ENCODE measurements around the gene C2orf76.
"Not testable (repeated sequence)": the region's sequence is repeated elsewhere in the genome, so short reads cannot be mapped to it uniquely, and the experiment has no call there.

C2orf76 gene

DNA sequence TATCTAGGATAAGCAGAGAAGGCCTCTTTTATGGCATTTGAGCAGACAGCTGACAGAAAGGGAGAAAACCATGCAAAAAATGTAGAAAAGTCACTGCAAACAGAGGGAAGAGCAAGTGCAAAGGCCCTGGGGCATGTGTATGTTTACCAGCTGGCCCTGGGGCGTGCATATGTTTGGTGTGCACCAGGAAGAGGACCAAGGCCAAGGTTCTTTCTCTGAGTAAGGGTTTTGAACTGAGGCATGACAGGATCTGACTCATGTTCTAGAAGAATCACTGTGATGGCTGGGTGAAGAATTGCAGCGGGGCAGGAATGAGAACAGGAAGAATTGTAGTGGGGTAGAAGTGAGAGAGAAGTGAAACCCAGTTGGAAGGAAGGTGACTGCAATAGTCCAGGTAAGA, 73.4 kb downstream of the C2orf76 start:
- no peak for DNase-seq

DNA sequence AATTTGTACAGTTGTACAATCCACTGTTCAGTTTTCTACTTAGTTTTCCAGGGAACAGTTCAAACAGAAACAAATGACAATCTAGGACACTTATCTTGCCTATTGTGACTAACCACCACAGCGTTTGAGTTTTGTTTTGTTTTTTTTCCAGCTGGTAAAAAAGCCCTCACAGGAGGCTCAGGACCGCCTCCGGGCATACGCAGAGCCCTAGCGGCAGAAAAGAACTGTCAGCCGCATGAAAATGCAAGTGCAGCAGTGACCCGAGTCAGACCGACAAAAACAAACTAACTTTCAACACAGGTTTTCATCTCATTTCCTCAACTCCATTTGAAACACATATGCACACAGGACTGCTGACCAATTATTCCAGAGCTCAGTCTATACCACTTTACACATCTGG, 74.4 kb downstream of the C2orf76 start:
- no peak for DNase-seq

DNA sequence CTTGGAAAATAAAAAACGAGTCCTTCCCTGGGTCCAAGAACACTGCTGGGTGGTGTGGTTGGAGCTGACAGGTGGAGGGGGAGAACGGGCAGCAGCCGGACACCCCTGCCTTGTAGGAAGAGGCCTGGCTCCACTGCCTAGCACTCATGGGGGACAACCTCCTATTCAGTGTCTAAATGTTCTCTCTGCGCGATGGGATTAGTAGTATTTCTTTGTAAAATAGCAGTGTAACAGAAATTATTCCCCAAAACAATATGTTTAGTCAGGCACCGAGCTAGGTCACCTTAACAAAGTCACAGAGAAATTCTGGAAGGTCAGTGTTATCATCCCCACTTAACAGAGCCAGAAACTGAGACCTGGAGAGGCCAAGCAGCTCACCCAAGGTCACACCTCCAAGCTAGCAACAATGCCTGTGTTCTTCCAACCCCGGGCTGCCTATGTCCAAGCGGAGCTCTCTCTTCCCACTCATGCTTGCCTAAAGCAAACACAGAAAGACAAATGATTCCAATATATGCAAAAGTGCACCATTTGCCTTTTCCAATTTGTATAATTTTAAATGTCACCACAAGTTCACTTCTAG, 75.0 kb downstream of the C2orf76 start:
- DNase-seq: no peak

DNA sequence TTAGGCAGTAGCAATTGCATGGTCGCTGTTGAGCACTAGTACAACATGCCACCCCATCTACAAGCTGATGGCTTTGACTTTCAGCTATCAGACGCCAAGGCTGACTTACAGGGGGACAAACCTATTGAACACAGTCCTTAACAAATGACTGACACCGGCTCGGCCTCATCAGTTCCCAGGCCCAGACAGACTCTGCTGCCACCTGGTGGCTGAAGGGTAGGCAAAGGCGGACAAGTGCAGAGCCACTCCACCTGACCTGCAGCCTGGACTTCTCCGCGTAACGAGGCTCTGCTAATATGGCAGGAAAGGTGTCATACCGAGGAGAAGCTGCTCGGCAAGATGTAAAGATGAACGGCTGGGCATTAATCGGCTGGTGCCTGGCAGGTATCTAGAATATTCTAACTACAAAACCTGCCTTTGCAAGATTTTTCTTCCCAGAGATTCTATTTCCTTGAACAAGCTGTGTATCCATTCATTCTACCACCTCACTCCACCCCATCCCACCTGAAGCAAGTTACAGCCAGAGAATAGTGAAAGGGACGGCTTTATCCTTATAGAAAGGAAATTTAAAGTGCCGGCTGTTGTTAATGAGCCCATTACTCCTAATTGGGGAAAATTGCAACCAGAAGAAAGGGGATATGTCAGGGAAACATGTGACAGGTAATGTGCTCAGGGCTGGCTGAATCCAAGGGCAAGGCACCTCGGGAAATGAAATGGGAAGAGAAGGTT, 75.6 kb downstream of the C2orf76 start:
- no peak for DNase-seq

- no peak for DNase-seq
Measured at GRCh38 chr2:119289642-119290041, 77.0 kb downstream of the C2orf76 start.

GRCh38 chr2:119289093-119289492, 77.5 kb downstream of the C2orf76 start:
- DNase-seq: no peak

GRCh38 chr2:119288576-119288975, 78.1 kb downstream of the C2orf76 start:
- no peak for DNase-seq

DNA sequence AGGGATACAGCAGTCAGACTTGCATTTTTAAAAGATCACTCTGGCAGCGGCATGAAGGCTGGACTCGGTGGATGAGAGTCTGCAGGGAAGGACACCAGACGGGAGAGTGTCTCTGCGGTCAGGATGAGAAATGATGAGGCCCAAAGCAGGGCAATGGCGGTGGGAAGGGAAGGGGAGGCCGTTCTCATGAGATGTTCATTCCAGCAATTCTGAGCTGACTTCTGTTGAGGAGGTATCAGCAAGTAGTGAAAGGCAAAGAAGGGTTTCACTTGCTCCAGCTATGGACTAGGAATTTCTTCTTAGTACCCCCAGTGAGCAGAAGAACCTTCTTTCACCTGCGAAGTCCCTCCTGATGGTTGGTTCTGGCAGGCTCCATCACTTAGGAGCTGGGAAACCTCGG, 80.0 kb downstream of the C2orf76 start:
- no peak for DNase-seq

GRCh38 chr2:119283873-119284331, 82.7 kb downstream of the C2orf76 start:
- no peak for DNase-seq

GRCh38 chr2:119282996-119283511, 83.6 kb downstream of the C2orf76 start:
- DNase-seq: no peak

- DNase-seq: no peak
Measured at GRCh38 chr2:119282146-119282995, 84.3 kb downstream of the C2orf76 start.

GRCh38 chr2:119280680-119281079, 86.0 kb downstream of the C2orf76 start:
- DNase-seq: no peak

DNA sequence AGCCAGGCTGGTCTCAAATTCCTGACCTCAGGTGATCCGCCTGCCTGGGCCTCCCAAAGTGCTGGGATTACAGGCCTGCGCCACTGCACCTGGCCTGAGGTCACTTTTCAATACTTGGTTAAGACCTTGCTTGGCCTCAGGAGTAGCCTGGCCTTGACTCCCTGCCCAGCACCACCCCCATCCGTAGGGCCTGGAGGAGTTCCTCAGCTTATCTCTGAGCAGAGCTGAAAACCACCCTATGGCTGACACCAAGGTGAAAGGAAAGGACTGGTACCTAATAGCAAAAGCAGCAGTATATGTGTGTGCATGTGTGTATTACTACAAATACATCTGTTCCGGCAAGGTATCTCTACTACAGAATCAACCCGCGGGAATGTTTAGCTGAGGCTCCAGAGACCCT, 87.0 kb downstream of the C2orf76 start:
- DNase-seq: no peak

DNA sequence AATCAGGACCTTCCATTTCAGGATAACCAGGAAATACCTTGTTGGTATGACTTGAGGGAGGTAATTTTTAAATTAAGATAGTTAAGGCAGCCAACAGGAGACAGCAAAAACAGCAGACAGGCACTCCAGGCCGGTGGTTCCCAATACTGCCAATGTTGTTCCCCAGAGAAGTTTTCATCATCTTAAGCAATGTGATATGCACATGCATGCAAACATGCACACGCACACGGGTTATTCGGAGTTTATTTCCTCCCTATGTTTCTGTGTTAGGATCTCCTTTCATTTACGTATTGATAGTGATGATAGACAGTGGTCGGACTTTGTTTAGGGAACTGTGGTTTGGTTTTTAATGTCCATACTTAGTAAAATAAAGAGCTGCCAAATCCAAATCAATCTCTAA, 87.7 kb downstream of the C2orf76 start:
- no peak for DNase-seq

GRCh38 chr2:119278385-119278784, 88.2 kb downstream of the C2orf76 start:
- not testable (repeated sequence) for DNase-seq

- no peak for DNase-seq
Measured at GRCh38 chr2:119276864-119277263, 89.8 kb downstream of the C2orf76 start.

GRCh38 chr2:119267604-119268003, 99.0 kb downstream of the C2orf76 start:
- no peak for DNase-seq

GRCh38 chr2:119266091-119266589, 100.5 kb downstream of the C2orf76 start:
- DNase-seq: no peak

DNA sequence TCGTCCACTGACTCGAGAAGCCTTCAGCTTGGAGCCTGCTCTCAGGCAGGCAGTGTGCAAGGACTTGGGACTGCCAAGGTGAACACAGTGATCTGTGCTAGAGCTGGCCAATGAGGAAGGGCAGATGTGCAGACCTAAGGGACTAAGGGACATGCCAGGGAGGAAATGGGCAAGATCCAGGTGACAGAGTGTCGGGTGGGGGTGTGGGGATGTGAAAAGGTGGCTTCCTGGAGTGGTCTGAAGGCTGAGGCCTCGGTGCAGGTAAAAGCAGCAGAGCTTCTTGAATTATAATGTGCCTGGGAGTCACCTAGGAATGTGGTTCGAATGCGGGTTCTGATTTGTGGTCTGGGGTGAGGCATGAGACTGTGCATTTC, 101.0 kb downstream of the C2orf76 start:
- DNase-seq: peak; percentile 17

DNA sequence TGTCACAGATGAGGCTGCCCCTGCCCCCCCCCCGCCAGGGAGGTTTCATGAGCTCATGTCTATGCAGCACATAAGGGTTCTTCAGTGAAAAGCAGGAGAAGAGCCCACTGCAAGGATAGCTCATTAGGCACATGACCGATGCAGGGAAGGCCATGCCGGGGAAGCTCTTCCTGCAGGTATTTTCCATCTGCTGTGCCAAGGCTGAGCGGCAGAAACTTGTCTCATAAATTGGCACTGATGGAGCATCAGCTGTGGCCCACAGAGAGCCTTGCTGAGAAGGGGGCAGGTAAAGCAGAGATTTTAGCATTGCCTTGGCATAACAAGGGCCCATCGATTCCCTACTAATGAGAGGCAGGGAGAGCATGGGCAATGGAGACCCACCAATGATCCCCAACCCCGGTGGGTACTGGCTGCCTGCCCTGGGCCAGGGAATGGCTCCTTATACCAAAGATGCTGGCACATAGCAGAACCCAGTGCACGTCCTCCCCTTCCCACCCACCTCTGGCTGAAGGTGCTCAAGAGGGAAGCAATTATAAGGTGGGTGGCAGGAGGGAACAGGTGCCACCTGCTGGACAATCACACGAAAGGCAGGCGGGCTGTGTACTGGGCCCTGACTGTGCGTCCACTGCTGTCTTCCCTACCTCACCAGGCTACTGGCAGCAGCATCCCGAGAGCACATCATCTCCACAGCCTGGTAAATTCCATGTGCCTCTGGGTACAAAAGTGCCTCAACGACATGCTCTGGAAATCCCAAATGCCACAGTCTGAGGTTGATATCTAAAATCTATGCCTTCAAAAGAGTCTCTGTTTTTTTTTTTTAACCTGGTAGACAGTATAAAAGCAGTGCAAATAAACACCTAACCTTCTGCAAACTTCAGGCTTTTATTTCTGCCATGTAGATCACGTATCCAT, 101.6 kb downstream of the C2orf76 start:
- DNase-seq: peak; percentile 54

GRCh38 chr2:119263656-119264055, 103.0 kb downstream of the C2orf76 start:
- DNase-seq: no peak

- peak; percentile 26 for DNase-seq
Measured at GRCh38 chr2:119263025-119263424, 103.6 kb downstream of the C2orf76 start.

All from right forelimb (tissue), 1 donor.